H1 (cell line): ENCODE results near the gene CPXM2. TPM values are rescaled to one million over a fixed set of nuclear protein-coding genes. Genes with fewer than 3 reads are reported as not detected.

ENCODE experiments used
- POLR2A ChIP-seq, 2 experiments: IDR thresholded peaks; 1 replicate in 1 of 2; 2 replicates in 1 of 2; pipeline ENCODE4 v1.6.1; 2011; ENCODE audit warnings: low read depth in 2 of 2, low read length in 2 of 2, mild to moderate bottlenecking in 2 of 2; ENCODE audit errors: control extremely low read depth in 1 of 2
- SIN3A ChIP-seq, 2 experiments: IDR thresholded peaks in 1 of 2; conservative IDR thresholded peaks in 1 of 2; 2 replicates each; pipeline ENCODE4 v1.6.1; 2011 to 2012; ENCODE audit warnings: low read length in 2 of 2, improper control_type of control experiment in 1 of 2, low read depth in 1 of 2, mild to moderate bottlenecking in 1 of 2
- SP4 ChIP-seq: IDR thresholded peaks from 2 replicates; pipeline ENCODE4 v1.6.1; 2012; ENCODE audit warnings: low read length, inconsistent platforms
- TAF1 ChIP-seq: IDR thresholded peaks from 2 replicates; pipeline ENCODE4 v1.6.1; 2011; ENCODE audit warnings: mild to moderate bottlenecking, low read depth, low read length
- polyA plus RNA-seq, 7 experiments: library from polyadenylated mRNA; depleted of rRNA in 3 of 7; stranded (reverse) in 5 of 7; unstranded in 2 of 7; fragments of >200 nt in 5 of 7; fragments of 200-250 nt in 2 of 7; gene quantifications; 1 replicate in 5 of 7; 2 replicates in 1 of 7; 4 replicates in 1 of 7; pipeline versions ENCODE4 v1.2.1 to v1.2.3, GENCODE V29; 2011 to 2013; ENCODE audit warnings: missing spikeins in 2 of 7, mixed read lengths in 2 of 7
- total RNA-seq: library from RNA; stranded (reverse); fragmentation: NEBNext Ultra II Directional; extraction: Animal tissue kit (Norgen Biotek cat#: 25700); gene quantifications from 2 replicates; pipeline ENCODE4 v1.2.1, GENCODE V29; 2021

The CPXM2 gene
- total and polyA plus RNA-seq, 2 of the 8 experiments (the other 6 are each of a cell fraction or from before 2014, with no cell fraction given) = 2.4 to 2.9 TPM

- no peak for TF ChIP-seq POLR2A (IDR thresholded peaks at IDR 0.05; ENCODE audit: control extremely low read depth in 1 of 2, low read depth in 2 of 2, low read length in 2 of 2)
- TF ChIP-seq SIN3A (conservative IDR thresholded peaks at IDR 0.05 in 1 of 2, IDR thresholded peaks at IDR 0.05 in 1 of 2; ENCODE audit: low read depth in 1 of 2, low read length in 2 of 2) = no peak
- no peak for TF ChIP-seq SP4
- no peak for TF ChIP-seq TAF1
Observed at GRCh38 chr10:123893651-123894050, 2.0 kb upstream of the CPXM2 start (continued).
